Effector memory CD8-positive, alpha-beta T cell (primary cell): ENCODE measurements around the gene RPS6KA2.

Experiments
- ATAC-seq: fragments of 150-1000 bp; cut with Tn5 transposase; replicated peaks from 2 replicates; pipeline ENCODE4 v1.10.0; 2021; ENCODE audit warnings: mild to moderate bottlenecking, moderate library complexity
- DNase-seq, 3 experiments: peaks; one replicate each; pipeline ENCODE4 v3.0.0; 2021
- H3K27ac Mint-ChIP-seq, 2 donors: one replicate each; pipeline ENCODE4 v1.8.0; 2022; ENCODE audit warnings: mild to moderate bottlenecking in 2 of 2, mixed read lengths in 2 of 2, moderate library complexity in 2 of 2
- H3K27me3 Mint-ChIP-seq, 2 donors: one replicate each; pipeline ENCODE4 v1.8.0; 2022; ENCODE audit warnings: mixed read lengths in 2 of 2
- H3K36me3 Mint-ChIP-seq: one replicate; pipeline ENCODE4 v1.8.0; 2022; ENCODE audit warnings: mild to moderate bottlenecking, moderate library complexity, mixed read lengths; ENCODE audit not compliant: insufficient read depth
- H3K4me1 Mint-ChIP-seq, 2 donors: one replicate each; pipeline ENCODE4 v1.8.0; 2022; ENCODE audit warnings: low read depth in 2 of 2, mixed read lengths in 2 of 2
- H3K4me3 Mint-ChIP-seq, 2 donors: one replicate each; pipeline ENCODE4 v1.8.0; 2022; ENCODE audit warnings: mild to moderate bottlenecking in 2 of 2, mixed read lengths in 2 of 2, moderate library complexity in 2 of 2
- H3K9me3 Mint-ChIP-seq, 2 donors: one replicate each; pipeline ENCODE4 v1.8.0; 2022; ENCODE audit warnings: mixed read lengths in 2 of 2

The RPS6KA2 gene

DNA sequence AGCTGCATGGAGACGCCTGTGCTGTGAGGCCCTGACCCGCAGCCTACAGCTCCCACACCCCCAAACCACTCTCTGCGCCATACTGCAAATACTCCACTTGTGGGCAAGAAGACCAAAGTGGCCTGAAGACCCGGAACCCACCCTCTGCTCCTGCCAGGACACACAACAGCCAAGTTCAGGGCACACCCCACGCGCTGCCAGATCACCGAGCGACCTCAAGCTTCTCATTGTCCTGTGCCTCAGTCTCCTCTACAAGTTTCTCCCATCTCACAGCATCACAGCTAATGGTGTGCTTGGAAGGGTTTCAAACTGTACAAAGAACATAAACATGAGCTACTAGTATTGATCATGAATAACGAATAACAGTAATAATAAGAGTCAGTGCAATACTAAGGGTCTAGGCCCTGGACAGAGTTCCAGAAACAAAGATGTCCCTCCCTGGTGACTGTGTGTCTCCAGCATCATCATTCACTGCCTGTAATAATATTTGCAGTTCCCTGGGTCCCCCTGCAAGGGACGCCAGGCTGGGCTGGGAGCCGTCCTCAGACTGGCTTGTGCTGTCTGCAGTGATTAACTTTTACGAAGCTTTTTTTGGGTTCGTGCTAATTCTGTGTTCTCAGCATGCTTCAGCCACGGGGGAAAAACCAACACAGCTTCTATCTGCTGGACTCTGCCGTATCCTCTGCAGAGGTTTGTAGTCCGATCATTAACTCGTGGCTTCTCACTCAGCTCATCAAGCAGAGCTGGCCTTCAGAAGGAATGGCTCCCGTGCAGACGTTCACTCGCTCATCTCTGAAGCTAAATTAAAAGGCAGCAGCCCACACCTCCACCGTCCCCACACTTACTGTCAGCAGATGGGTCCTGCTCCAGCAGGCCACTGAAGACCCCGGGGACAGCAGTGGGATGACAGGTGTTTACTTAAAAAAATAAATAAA lies 162.7 kb downstream of the RPS6KA2 start:
- peaks cover 2% of the 10 kb centered on the region for H3K36me3 Mint-ChIP-seq

DNA sequence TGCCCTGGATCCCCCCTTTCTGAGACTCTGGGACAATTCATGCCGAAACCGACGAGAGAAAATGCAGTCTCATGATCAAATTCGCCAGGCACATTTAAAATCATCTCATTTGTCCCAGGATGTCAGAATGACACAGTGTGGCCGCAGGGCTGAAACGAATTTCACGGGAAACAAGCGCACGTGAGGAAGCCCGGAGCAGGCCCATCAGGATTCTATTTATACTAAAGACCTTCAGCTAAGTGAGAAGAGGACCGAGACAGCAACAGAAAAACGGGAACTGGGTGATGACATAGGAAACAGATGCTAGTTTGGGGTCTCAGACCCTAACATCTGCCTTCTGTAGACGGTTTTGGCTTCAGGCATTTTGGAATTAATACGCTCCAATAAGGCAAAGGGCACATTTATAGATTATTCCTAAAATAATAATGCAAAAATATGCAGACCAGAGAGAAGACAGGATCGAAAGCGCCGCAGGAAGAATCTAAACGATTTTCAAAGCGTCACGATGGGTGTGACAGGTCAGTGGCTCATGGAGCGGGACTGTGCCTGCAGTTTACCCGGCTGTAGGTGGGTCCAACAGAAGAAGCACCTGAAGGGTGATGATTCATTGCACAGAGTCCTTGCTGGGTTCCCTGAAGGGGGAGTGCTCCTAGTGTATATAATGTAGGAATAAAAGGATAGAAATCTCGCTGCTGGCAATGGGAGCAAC lies 163.5 kb downstream of the RPS6KA2 start:
- H3K4me1 Mint-ChIP-seq, result peaks cover 4 to 11% of the 10 kb centered on the region in 2 donors
- H3K27me3 Mint-ChIP-seq, result no peaks in the 10 kb centered on the region
- H3K4me3 Mint-ChIP-seq, result no peak overlapping the region
- DNase-seq (no peak), ATAC-seq (no peak)
- H3K9me3 Mint-ChIP-seq, result no peaks in the 10 kb centered on the region
- no peak overlapping the region for H3K27ac Mint-ChIP-seq
- peaks cover 2% of the 10 kb centered on the region for H3K36me3 Mint-ChIP-seq

More for the DNA sequence above, 162.7 kb downstream of the RPS6KA2 start:
- H3K9me3 Mint-ChIP-seq, result no peaks in the 10 kb centered on the region
- no peak overlapping the region for H3K27ac Mint-ChIP-seq
- no peak overlapping the region for H3K4me3 Mint-ChIP-seq
- peaks cover 4 to 11% of the 10 kb centered on the region in 2 donors for H3K4me1 Mint-ChIP-seq
- H3K27me3 Mint-ChIP-seq, result no peaks in the 10 kb centered on the region
- DNase-seq, result no peak
- ATAC-seq, result no peak

DNA sequence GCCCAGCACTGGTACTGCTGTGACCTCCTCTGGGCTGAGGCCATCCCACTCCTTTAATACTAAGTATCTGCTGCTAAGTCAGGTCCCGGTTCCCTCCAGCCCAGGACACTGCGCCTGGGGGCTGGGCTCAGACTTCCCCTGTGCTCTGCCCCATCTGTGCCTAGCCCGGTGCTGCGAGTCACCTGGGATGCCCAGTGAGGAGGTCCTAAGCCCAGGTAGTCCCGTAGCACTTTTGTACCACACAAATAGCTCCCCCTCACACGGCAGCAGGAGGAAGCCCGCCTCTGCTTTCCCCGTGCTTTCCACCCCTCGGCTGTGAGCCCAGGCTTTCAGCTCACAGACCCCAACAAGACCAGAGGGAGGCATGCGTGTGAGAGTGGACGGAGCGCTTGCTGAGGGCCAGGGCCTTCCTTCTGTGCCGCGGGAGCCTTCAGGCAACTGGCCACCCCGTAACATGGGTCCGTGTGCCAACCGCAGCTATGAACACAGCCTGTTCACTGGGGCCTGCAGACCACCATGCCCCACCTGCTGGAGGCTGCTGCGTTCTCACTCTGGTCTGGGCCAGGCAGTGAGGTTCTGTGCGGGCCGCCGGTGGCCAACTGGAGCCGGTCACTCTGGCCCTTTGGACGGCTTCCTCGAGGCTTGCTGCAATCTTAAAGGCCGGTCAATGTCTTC lies 164.5 kb downstream of the RPS6KA2 start:
- Mint-ChIP-seq H3K4me1 (peaks cover 4 to 11% of the 10 kb centered on the region in 2 donors), H3K4me3 (no peak overlapping the region), H3K27ac (peak overlapping the region in 1 of 2 donors; percentile 54), H3K36me3 (no peaks in the 10 kb centered on the region), H3K27me3 (no peaks in the 10 kb centered on the region), H3K9me3 (peaks cover 0 to under 1% of the 10 kb centered on the region in 2 donors)
- ATAC-seq (no peak), DNase-seq (no peak)

DNA sequence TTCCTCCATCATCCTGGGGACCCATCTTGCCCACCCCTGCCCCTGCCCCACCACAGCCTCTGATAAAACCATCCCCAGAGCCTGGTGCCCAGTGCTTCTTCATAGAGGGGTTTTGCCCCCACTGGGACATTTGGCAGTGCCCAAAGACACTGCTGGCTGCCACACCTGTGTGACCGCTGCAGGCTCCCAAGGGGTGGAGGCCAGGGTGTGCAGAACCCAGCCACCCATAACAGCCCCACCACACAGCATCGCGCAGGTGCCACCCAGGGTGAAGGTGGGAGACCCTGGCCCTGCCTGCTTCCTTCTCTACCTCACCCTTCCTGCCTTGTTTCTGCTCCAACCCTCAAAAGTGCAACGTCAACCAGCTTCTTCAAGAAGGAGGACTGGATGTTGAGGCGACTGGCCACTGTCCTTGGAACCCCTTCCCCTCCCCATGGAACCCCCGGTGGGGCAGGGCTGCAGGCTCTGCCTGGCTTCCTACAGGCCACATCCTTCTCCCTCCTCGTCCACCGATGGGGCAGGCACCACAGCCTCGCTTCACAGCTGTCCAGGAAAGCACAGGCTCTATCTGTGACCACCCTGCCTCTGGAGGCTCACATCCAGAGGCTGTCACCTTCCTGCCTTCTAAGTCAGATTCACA lies 165.1 kb downstream of the RPS6KA2 start:
- no peak overlapping the region for H3K4me3 Mint-ChIP-seq
- H3K36me3 Mint-ChIP-seq, result no peaks in the 10 kb centered on the region
- H3K27me3 Mint-ChIP-seq, result no peaks in the 10 kb centered on the region
- peaks cover 0 to 1% of the 10 kb centered on the region in 2 donors for H3K9me3 Mint-ChIP-seq
- H3K27ac Mint-ChIP-seq, result peak overlapping the region; percentile 17 to 54
- ATAC-seq, result no peak
- no peak for DNase-seq
- H3K4me1 Mint-ChIP-seq, result peaks cover 4 to 8% of the 10 kb centered on the region in 2 donors

DNA sequence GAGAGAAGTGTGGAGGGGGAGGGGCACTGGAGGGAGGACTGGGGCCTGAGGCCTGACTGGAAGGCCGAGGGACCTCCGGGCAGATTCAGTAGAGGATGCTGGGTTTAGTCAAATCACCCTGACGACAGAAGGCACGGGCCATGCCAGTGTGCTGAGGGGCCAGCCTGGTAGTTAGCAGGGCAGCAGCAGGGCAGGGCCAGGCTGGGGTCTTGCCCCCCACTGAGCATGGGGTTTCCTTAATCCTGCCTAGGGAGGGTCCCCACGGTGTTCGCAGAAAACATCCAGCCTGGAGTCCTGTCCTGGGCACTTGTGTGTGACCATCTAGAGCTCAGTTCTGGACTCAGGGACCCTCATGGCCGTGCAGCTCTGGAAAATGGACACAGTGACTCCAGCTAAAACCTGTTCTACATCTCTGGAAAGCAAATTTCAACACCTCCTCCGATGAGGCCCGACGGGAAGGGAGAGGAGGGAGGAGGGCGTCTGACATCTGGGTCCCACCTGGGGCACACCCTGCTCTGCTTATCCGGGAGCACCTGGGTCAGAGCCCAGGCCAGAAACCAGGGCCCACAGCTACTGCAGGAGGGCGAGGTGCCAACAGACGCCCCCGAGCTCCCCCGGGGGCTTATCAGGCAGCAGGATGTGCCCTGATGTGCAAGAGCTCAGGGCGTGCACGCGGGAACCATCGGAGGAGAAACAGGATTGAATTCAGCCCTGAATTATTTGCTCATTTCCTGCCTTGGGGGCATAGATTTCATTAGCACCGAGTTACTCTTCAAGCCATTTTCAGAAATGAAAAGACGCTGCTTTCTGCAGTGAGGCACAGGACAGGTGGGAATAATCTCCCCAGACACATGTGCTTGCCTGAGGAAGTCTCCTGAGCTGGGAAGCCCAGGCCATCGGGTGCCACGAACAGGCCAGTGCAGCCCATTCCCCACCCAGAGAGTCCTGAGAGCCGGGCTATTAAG lies 166.3 kb downstream of the RPS6KA2 start:
- Mint-ChIP-seq H3K4me1 (peaks cover 3 to 7% of the 10 kb centered on the region in 2 donors), H3K27ac (peak overlapping the region; percentile 17 to 77), H3K36me3 (peaks cover 3% of the 10 kb centered on the region), H3K9me3 (peaks cover 0 to 1% of the 10 kb centered on the region in 2 donors), H3K27me3 (no peaks in the 10 kb centered on the region), H3K4me3 (no peak overlapping the region)
- DNase-seq (no peak), ATAC-seq (no peak)

DNA sequence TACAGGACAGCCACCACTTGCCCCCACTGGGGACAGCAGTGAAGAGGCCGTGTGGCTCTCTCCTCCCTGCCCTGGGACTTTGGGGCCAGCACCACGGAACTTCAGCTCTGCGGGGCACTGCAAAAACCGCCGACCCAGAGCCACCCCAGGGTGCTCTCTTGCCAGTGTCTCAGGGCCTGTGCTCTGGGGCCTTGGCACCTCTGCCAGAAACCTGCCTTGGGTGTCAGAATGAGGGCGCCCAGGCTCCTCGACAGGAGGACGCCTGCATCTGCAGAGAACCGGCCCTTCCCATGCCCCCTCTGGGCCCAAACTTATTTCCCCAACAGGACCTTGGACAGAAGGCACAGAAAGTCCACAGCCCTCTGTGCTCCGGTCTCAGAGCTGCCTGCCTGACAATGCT lies 167.1 kb downstream of the RPS6KA2 start:
- Mint-ChIP-seq H3K4me1 (peaks cover 0 to under 1% of the 10 kb centered on the region in 2 donors), H3K27ac (no peak overlapping the region), H3K27me3 (no peaks in the 10 kb centered on the region), H3K9me3 (peaks cover 0 to 1% of the 10 kb centered on the region in 2 donors), H3K36me3 (peaks cover 3% of the 10 kb centered on the region), H3K4me3 (no peak overlapping the region)
- DNase-seq (no peak), ATAC-seq (no peak)

DNA sequence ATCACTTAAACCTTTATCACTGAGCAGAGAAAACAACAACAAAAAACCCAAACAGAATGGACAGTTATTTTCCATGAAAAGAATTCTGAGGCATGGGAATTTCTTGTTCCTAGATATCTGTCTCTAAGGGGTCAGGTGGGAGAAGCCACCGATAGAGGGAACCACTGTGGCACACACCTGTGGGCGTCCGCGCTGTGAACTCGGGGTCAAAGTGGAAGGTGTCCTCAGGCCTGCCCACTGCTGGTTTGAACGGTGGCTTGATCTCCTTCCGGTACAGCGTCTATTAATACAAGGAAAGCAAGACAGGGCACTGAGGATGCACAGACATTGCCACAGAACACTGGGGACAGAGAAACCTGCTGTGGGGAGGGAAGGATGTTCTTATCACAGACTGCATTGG lies 167.8 kb downstream of the RPS6KA2 start:
- ATAC-seq, result no peak
- H3K9me3 Mint-ChIP-seq, result peaks cover 0 to 1% of the 10 kb centered on the region in 2 donors

DNA sequence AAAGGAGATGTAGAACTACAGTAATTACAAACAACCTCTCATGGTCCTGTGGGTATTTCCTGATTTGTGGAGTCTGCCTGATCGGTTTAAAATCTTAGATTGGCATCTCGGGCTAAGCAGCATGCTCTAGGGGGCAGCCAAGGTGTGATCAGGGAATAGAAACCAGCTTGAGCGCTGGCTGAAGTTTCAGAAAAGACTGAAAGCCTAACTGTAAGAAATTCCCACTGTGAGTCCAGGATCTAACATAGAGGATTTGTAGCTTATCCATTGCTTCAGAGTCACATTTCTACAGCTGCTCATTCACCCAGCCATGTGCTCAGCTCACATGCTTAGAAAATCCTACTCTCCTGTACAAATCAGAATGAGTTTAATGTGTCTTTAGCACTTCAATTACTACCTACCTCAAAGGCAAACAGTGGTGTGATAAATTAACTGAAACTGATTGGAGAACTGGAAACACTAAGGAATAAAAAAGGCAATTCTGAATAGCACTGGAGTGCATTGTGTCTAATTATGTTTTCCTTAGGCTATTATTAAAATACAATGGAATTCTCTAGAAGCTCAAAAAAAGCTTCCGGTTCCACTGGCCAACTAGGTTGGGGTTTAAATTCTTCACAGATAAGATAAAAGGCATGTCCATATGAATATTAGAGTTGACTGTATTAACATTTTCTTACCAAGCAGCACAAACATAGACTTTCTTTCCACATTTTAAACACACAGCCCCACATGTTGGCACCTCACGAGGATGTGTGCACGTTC lies 170.5 kb downstream of the RPS6KA2 start:
- Mint-ChIP-seq H3K36me3 (peaks cover 3% of the 10 kb centered on the region), H3K27ac (peak overlapping the region in 1 of 2 donors; percentile 41), H3K4me3 (no peak overlapping the region), H3K27me3 (no peaks in the 10 kb centered on the region), H3K9me3 (peaks cover 0 to 1% of the 10 kb centered on the region in 2 donors), H3K4me1 (no peaks in the 10 kb centered on the region)
- DNase-seq (no peak), ATAC-seq (no peak)

More for the DNA sequence above, 167.8 kb downstream of the RPS6KA2 start:
- Mint-ChIP-seq H3K27me3 (no peaks in the 10 kb centered on the region), H3K27ac (no peak overlapping the region), H3K4me1 (no peaks in the 10 kb centered on the region), H3K4me3 (no peak overlapping the region), H3K36me3 (peaks cover 3% of the 10 kb centered on the region)
- no peak for DNase-seq

DNA sequence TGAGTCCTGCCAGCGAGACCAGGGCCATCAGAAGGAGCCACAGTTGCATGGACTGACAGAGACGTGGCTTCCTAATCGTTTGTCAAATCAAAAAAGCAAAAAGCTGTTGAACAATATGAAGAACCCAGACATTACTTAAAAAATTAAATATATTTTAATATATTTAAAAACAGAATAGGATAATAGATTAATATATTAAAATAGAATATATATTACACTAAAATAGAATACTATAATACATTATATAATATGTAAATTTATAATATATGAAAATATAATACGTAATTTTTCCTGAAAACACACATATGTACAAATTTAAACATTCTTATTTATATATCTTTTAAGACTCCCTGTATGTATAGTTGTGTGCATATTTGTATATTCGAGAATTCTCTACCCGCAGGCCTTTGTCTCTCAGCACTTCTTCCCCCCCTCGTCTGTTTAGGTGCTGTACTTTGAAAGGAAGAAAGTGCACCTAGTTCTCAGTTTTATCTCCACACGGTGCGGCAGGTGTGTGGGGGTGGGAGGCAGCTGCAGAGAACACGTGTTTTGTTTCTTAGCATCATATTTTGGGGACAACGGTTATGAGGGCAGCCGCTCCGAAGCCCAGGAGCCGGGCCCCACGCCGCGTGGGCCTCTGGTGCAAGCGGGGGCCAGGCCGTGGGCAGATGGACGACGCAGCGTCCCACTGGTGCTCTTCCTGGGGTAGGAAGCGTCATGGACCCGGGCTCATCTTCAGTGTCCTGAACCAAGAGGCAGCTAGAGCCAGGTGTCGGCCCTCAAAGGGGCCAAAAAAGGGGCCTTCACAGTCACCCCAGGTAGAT lies 172.1 kb downstream of the RPS6KA2 start:
- peaks cover 0 to 2% of the 10 kb centered on the region in 2 donors for H3K4me1 Mint-ChIP-seq
- no peak overlapping the region for H3K4me3 Mint-ChIP-seq
- H3K9me3 Mint-ChIP-seq, result peaks cover 0 to 1% of the 10 kb centered on the region in 2 donors
- H3K36me3 Mint-ChIP-seq, result peaks cover 3% of the 10 kb centered on the region
- no peak overlapping the region for H3K27ac Mint-ChIP-seq
- no peaks in the 10 kb centered on the region for H3K27me3 Mint-ChIP-seq
- DNase-seq, result no peak
- ATAC-seq, result no peak

DNA sequence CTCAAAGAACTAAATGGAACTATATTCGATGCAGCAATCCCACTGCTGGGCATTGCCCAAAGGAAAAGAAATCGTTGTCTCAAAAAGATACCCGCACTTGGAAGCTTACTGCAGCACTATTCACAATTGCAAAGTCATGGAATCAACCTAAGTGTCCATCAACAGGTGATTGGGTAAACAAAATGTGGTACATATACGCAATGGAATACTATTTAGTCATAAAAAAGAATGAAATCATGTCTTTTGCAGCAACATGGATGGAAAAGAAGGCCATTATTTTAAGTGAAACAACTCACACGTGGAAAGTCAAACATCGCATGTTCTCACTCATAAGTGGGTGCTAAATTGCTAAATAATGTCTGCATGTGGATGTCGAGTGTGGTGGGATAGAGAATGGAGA lies 173.4 kb downstream of the RPS6KA2 start:
- Mint-ChIP-seq H3K36me3 (peaks cover 3% of the 10 kb centered on the region), H3K27ac (no peak overlapping the region), H3K9me3 (peaks cover 0 to 1% of the 10 kb centered on the region in 2 donors), H3K4me3 (no peak overlapping the region), H3K27me3 (no peaks in the 10 kb centered on the region), H3K4me1 (peaks cover 0 to 2% of the 10 kb centered on the region in 2 donors)
- no peak for ATAC-seq
- no peak for DNase-seq
